Dermis blood vessel endothelial cell (primary cell): Measurements from ENCODE around the gene PAK1. TPM values are rescaled to one million over a fixed set of nuclear protein-coding genes. Genes with fewer than 3 reads are reported as not detected.

Source experiments
- DNase-seq: peaks from one replicate; pipeline ENCODE4 v3.0.0; 2010
- total RNA-seq: library from RNA; depleted of rRNA; stranded (reverse); fragments of >200 nt; gene quantifications from 2 replicates; pipeline ENCODE4 v1.2.3, GENCODE V29; 2014

PAK1 gene
- total RNA-seq, 1 donor from 2014 or later, result 0.51 TPM

DNA sequence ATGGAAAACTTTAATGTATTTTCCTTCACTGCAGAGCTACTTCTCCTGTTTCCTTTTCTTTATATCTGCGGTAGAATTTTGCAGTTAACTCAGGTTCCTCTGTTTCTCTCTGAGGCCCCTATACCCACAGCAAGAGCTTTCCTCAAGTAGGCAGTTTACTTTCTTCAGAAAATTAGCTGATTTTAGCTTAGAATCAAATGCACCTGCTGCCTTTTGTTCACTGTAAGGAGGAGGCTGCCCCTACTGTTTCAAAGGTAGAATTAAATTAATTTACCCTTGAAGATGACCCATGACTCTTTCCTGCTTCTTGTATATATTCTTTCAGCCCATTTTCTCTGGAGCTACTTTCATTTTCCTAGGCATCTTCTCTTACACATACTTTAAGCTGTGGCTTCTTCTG is 103.7 kb downstream of the PAK1 start:
- DNase-seq, result no peak

- DNase-seq, result no peak
Measured at GRCh38 chr11:77361184-77361583, 112.7 kb downstream of the PAK1 start.

DNA sequence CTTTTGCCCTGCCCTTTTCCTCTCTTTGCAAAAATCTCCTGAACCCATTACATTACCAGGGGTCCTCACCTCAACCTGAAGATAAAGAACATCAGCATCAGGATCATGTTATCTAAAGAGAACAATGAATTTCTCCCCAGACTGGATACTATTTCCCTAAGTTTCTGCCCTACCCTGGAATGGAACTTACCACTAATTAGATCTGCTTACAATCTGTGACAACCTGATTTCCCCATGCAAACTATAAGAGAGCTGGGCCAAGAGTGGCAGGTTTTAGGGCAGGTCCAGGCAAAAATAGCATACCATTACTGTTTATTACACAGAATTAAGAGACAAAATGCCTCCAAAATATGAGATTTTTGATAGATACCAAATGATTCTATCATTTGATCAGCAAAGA is 114.4 kb downstream of the PAK1 start:
- DNase-seq, result no peak

DNA sequence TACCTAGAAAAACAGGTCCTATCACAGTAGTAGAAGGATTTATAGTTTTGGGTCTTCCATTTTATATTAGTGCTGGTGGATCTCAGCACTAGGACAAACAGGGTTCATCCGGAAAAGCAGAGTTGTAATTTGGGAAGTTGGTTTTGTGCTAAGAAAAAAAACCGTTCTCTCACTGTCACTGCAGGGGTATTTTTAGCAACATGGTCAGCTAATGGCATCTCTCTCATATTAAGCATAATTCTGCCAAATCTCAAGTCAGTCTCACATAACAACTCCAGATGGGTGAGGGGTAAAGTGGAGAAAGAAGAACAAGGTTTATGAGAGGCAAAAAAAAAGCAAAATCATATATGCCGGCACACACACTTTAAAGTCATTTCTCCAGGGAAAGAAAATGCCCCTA is 120.8 kb downstream of the PAK1 start:
- DNase-seq, result no peak

DNA sequence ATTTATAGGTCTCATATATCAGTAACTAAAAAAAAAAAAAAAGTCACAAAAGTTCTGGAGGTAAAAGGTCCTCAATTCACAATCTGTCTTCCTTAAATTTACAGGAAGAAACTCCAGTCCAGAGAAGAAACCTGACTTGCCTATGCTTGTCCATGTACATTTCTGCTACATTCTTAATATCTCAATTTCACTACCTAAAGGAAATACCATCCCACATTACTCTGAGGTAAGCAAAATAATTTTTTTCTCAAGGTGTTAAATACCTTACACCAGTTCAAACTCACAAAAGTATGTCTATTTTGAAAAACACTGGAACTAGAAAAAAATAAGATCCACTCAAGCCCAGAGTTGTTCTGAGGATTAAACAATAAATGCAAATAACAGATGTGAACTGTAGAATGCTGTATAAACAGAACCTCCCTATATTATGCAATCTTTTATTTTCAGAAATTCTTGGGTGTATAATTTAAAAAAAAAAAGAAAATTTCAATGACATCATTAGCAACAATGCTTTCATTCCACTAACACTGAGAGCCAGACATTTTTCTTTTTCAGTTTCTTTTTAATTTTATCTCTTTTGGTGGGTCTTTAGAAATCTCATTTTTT is 122.5 kb downstream of the PAK1 start:
- DNase-seq, result no peak

- no peak for DNase-seq
Measured at GRCh38 chr11:77347948-77348347, 125.9 kb downstream of the PAK1 start.

DNA sequence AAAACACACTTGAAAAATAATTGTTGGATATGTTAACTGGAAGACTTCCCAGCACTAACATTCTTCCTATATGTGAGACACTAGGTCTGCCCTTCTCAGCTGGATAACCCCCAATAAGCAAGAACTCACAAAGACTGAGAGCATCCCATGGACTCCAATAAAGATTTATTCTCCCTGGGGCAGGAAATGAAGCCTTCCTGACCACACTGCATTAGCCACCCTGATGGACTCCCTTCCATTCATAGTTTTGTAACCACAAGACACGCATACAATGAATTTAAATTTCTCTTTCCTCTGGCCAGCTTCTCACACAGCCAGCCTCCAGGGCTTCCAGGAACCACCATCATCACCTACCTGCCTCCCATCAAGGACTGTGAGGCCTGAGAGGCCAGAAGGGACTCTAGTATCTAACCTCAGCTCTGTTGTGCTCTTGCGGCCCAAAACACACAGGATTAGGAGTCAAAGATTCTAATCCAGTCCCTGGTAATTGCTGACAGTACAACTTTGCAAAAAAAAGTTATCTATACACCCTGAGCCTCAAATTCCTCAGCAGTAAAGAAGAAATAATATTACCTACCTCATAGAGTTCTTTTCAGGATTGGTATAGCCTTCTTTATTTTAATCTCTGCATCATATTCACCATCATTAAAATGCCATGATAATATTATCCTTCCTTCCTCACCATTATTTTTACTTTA is 126.8 kb downstream of the PAK1 start:
- DNase-seq, result no peak

DNA sequence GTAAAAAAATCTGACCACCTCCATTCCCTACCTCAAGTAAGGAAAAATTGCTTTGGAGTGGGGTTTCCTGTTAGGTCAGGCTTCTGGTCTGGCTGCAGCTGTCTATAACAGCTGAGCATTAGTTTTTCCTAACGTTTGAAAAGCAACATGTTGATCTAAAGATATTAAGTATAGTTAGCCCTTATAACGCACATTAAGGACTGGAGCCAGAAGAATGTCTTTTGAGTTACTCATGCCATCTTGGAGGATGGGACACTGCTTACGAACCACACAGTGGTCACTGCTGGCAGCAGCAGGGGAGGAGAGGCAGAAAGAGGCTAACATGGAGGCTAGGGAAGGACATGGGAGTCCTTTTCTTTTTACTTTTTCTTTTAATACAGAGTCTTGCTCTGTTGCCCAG is 128.3 kb downstream of the PAK1 start:
- DNase-seq, result no peak

DNA sequence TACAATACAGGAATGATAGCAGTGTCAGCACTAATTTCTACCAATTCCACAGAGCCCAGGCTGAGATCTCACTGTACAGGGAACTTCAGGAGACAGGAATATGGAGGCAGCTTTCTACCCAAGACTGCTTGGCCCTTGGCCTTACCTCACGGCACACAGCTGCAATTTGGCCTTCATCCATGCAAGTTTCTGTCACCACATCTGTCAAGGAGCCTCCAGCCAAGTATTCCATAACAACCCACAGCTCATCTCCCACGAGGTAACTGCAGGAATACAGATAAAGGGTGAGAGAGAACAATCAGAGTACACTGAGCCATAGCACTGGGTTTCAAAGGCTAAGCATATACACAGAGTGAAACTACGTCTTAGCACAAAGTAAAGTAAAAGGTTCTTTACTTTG is 133.4 kb downstream of the PAK1 start:
- no peak for DNase-seq

- no peak for DNase-seq
Measured at GRCh38 chr11:77332259-77332658, 141.6 kb downstream of the PAK1 start.

- DNase-seq, result no peak
Measured at GRCh38 chr11:77325159-77325558, 148.7 kb downstream of the PAK1 start.

DNA sequence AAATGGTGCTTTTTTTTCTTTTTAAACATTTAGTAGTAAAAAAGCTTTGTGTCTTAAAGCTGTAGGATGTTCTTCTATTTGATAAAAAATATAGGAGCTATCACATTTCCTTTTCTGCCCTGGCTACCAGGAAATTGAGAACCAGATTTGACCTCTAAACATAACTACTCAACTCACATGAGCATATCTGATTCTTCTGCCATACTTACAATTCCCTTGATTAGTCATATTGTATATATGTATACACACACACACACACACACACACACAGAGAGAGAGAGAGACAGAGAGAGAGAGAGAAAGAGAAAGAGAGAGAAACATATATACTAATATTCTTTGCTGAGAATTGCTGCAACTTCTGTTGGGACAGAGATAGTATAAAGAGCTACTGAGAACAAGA is 149.4 kb downstream of the PAK1 start:
- no peak for DNase-seq

DNA sequence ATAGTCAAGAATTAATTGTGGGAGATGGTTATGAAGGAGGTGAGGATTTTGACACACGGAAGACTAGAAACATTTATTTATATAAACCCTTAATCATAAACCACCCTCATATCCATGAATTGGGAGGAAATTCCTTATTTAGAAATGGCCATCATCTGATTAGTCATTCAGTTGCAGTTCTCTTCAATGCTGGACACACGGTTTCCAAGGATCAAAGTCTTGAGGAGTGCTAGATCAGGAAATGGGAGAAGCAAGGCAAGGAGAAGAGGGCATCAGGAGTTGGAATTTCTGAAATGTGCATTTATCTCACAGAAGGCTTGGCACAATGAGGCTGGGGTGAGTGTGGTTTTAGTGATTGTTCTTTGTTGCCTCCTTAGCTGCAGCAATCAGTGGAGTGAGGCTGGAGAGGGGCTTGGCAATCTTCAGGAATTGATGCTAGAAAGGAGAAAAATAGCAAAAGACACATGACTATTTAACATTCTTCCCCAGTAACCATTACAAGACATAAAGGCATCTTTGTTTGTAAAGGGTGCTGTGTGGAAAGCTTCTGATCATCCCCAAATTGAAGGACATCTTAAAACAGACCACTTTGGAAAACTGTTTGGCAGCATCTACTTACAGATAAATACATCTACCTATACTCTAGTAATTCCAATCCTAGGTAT is 150.8 kb downstream of the PAK1 start:
- no peak for DNase-seq

DNA sequence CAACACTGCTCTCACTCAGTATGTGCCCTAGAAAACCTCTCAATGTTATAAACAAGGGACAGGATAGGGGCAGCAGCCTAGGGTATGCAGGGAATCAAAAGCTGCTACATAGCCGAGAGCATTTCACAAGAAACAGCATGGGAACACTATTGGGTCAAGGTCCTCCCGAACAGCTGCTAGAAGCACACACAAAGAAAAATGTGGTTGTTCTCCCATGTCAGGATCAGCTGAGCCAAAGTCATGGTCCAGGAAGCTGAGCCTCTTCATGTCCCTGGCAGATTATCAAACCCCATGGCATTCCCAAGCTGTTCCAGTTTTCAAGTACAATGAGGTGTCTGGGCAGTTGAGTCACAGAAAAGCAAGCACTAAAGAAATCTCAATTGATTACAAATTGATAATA is 151.4 kb downstream of the PAK1 start:
- no peak for DNase-seq

DNA sequence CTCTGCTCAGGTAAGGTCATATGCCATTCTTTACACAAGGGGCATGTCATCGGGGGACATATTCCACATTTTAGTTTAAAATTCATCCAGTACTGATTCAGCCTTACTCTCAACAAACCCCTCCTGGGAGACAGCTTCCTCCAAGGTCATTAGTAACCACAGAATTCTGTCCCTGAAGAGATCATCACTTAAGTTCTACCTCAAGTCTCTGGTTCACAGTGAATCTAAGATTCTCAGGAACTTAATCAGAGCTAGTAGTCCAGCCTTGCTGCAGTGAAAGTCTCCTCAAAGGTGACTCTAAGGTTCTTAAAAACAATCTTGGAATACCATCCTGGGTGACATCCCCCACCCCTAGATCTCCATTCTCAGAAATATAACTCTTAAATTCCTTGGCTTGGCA is 153.5 kb downstream of the PAK1 start:
- DNase-seq, result no peak

DNA sequence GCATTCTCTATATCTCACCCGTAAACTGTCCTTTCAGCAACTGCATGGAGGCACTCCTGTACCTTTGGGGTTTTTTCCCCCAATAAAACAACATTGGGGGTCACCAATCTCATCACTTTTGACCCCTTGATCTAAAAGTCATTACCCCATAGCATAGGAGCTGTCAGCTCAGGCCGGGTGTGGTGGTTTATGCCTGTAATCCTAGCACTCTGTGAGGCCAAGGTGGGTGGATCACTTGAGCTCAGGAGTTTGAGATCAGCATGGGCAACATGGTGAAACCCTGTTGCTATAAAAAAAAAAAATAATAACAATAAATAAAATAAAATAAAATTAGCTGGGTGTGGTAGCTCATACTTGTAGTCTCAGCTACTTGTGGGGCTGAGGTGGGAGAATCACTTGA is 155.3 kb downstream of the PAK1 start:
- DNase-seq, result no peak

DNA sequence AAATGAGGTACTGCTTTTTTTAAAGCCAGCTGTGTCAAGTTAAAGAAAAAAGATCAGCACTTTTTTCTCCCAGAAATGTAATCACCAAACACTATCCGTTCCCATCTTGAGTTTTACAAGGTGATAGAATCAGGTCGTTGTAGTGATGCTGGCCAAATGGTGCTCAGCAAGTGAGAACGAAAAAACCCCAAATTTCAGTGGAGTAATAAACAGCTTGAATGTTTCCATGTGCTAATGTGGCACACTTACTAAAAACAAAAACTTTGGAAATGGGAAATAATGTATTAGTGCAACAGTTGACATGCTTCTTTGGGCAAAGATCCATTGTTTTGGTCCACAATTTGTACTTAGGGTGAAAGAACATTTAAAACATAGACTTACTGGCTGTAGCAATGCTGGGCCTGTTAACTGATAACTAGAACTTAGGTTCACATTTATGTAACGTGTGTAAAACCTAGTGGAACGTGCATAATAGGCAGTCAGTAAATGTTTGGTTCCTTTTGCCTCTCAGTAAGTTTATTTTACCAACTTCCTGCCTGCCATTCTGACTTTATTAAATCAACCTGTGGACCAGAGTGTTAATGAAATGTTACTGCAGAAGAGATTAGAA is 157.1 kb downstream of the PAK1 start:
- no peak for DNase-seq

DNA sequence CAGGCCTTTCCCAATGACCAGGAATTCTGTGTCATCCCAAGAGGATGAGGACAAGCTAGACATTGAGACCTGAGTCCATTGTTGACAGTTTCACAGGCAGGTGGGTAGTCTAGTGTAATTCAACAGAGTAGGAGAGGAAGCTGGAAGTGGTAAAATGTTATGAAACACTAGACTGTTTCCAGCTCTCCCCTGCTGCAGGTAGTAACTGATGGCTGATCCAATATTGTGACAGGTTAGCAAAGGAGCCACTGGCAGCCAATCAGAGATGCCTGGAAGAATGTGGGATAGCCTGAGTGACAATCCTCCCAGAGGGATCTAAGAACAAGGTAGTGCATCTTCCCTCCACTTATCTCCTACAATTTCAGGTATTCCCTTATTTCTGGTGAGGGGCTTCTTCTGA is 161.8 kb downstream of the PAK1 start:
- no peak for DNase-seq

DNA sequence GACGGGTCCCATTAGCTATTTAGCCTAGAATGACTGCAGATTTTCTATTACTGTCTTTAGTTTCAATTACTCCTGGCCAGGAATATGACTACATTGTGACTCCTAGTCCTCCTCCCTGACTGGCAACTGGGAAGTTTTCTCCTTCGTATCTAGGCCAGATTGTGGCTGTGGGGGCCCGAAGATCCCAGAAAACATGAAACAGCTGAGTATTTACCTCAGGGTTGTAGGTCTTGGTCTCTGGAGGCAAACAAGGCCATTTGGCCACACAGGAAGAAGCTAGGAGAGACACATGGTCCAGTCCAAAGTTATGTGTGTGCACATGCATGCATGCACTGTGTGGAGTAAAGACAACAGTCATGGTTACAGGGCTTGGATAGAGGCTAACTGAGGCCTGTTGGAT is 162.2 kb downstream of the PAK1 start:
- no peak for DNase-seq

GRCh38 chr11:77310721-77311120 is 163.2 kb downstream of the PAK1 start:
- DNase-seq, result no peak

DNA sequence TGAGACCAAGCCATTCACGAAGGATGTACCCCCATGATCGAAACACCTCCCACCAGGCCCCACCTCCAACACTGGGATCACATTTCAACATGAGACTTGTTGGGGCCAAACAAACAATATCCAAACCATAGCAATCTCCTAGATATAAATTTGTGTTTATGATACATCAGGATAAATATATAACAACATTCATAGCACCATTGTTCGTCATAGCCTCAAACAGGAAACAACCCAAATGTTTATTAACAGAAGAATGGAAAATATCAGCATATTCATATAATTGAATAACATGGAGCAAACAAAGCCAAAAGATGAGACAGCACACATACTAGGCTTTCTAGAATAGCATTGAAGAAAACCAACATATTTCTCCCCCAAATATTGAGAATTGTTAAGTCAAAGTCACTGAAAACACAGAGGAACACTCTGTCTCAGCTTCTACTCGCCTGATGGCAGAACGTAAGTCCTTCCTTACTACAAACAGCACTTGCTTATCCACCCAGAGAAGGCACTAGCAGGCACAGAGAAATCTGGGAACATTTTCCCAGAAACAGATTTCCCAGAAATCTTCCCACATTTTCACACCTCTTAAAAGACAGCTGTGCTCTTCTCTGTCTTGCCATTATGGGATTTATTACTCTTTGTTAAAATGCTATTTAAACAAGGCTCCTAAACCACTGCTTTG is 164.4 kb downstream of the PAK1 start:
- peak; percentile 10 for DNase-seq

DNA sequence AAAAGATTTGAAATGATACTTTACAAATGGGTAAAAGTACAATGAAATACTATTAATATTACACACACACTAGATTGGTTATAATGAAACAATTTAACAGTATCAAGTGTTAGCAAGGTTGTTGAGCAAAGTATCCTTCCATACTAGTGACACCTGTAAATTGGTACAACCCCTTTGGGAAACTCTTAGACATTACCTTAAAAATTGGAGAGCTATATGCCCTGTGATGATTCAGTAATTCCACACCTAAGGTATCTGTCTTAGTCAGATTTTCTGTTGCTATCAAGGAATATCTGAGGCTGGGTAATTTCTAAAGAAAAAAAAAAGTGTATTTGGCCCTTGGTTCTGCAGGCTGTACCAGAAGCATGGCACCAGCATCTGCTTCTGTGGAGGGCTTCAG is 165.1 kb downstream of the PAK1 start:
- DNase-seq, result no peak

- no peak for DNase-seq
Measured at GRCh38 chr11:77303328-77303727, 170.6 kb downstream of the PAK1 start.
